Prostate gland (tissue), 2 donors: ENCODE results near the gene TSR3. TPM values are rescaled to one million over a fixed set of nuclear protein-coding genes. Genes with fewer than 3 reads are reported as not detected.
A peak's percentile ranks its signal among the peaks of the same experiment; 100 is the strongest.

ENCODE experiments used
- DNase-seq: peaks from one replicate; pipeline ENCODE4 v3.0.0-alpha.2; 2019; ENCODE audit warnings: low spot score
- H3K27ac ChIP-seq, 2 donors: fragments of 200-600 bp; sonication (generic); 2 replicates each; pipeline ENCODE4 v1.5.1; 2017 to 2019
- H3K27me3 ChIP-seq: fragments of 200-600 bp; sonication (generic); replicated peaks from 2 replicates; pipeline ENCODE4 v1.5.1; 2019; ENCODE audit not compliant: insufficient read depth
- H3K36me3 ChIP-seq, 2 donors: fragments of 200-600 bp; sonication (generic); 1 replicate in 1 of 2; 2 replicates in 1 of 2; pipeline versions ENCODE4 v1.5.1 to v1.8.1; 2017 to 2019
- H3K4me1 ChIP-seq: fragments of 200-600 bp; sonication (generic); replicated peaks from 2 replicates; pipeline ENCODE4 v1.5.1; 2019
- H3K4me3 ChIP-seq, 2 donors: fragments of 200-600 bp; sonication (generic); 2 replicates each; pipeline ENCODE4 v1.5.1; 2017 to 2019
- H3K9me3 ChIP-seq: fragments of 200-600 bp; sonication (generic); 2 replicates; pipeline ENCODE4 v1.5.1; 2017
- POLR2A ChIP-seq: fragments of 450-650 bp; IDR thresholded peaks from one replicate; pipeline ENCODE4 v1.6.1; 2016; ENCODE audit warnings: antibody characterized with exemption, mild to moderate bottlenecking
- POLR2AphosphoS5 ChIP-seq: sonication (generic); formaldehyde crosslinking; IDR thresholded peaks from one replicate; pipeline ENCODE4 v1.6.1; 2017; ENCODE audit warnings: antibody characterized with exemption
- WGBS: methylation state at CpG from one replicate; pipeline ENCODE4 v1.1.5; 2018; 5-methylcytosine and 5-hydroxymethylcytosine counted together
- intact Hi-C: fragments of 100-400 bp; cut with DNase I; formaldehyde crosslinking; loops from one replicate; pipeline ENCODE4 v1.14.2; 2022
- total RNA-seq, 2 donors: library from RNA; depleted of rRNA; stranded (reverse); fragments of >200 nt; gene quantifications; one replicate each; pipeline ENCODE4 v1.1.0, GENCODE V29; 2016
- TF ChIP-seq, protein P1 (sequence below), 4 experiments: fragments of 200-600 bp in 2 of 4; fragments of 450-650 bp in 2 of 4; sonication (generic) in 2 of 4; IDR thresholded peaks; 1 replicate in 3 of 4; 2 replicates in 1 of 4; pipeline ENCODE4 v1.5.1; 2016 to 2019; ENCODE audit warnings: antibody characterized with exemption in 4 of 4, mild to moderate bottlenecking in 2 of 4, moderate library complexity in 2 of 4

TSR3 gene
- total RNA-seq, 2 donors from 2014 or later, result 108 to 148 TPM

DNA sequence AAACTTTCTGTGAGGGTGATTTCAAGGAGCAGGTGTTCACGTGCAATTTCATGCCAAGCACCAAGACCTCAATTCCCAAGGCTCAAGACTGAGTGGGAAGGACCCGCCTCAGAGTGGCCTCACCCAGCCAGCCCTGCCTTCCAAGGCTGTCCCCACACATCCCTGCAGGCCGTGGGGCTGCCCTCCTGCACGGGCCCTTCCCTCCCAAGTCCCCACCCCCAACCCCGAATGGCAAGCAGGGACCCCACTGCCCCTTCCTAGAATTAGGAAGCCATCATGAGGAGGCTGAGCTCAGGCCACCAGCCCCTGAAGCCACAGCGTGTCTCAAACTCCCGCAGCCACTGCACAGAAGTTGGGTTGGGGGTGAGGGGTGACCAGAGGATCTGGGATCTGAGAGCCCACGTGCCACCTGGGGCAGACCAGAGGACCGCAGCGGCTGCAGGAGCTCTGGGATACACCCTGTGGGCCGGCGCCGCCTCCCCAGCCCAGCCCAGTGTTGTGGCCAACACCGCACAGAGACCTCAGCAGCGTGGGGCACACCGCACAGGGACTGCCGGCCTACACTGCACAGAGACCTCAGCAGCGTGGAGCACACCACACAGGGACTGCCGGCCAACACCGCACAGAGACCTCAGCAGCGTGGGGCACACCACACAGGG lies 20.7 kb upstream of the TSR3 start:
- WGBS, result 92% methylated on average over 16 of the region's 21 CpGs
- Histone ChIP-seq H3K27me3 (no peaks in the 10 kb centered on the region), H3K36me3 (no peaks in the 10 kb centered on the region), H3K4me3 (no peak overlapping the region), H3K9me3 (no peaks in the 10 kb centered on the region), H3K4me1 (peaks cover 5% of the 10 kb centered on the region), H3K27ac (no peak overlapping the region)
- no peak for DNase-seq
- intact Hi-C loops, result no loop called here
- TF ChIP-seq, protein P1, sequence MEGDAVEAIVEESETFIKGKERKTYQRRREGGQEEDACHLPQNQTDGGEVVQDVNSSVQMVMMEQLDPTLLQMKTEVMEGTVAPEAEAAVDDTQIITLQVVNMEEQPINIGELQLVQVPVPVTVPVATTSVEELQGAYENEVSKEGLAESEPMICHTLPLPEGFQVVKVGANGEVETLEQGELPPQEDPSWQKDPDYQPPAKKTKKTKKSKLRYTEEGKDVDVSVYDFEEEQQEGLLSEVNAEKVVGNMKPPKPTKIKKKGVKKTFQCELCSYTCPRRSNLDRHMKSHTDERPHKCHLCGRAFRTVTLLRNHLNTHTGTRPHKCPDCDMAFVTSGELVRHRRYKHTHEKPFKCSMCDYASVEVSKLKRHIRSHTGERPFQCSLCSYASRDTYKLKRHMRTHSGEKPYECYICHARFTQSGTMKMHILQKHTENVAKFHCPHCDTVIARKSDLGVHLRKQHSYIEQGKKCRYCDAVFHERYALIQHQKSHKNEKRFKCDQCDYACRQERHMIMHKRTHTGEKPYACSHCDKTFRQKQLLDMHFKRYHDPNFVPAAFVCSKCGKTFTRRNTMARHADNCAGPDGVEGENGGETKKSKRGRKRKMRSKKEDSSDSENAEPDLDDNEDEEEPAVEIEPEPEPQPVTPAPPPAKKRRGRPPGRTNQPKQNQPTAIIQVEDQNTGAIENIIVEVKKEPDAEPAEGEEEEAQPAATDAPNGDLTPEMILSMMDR (IDR thresholded peaks at IDR 0.05), result no peak
- TF ChIP-seq POLR2AphosphoS5 (no peak), POLR2A (no peak)

DNA sequence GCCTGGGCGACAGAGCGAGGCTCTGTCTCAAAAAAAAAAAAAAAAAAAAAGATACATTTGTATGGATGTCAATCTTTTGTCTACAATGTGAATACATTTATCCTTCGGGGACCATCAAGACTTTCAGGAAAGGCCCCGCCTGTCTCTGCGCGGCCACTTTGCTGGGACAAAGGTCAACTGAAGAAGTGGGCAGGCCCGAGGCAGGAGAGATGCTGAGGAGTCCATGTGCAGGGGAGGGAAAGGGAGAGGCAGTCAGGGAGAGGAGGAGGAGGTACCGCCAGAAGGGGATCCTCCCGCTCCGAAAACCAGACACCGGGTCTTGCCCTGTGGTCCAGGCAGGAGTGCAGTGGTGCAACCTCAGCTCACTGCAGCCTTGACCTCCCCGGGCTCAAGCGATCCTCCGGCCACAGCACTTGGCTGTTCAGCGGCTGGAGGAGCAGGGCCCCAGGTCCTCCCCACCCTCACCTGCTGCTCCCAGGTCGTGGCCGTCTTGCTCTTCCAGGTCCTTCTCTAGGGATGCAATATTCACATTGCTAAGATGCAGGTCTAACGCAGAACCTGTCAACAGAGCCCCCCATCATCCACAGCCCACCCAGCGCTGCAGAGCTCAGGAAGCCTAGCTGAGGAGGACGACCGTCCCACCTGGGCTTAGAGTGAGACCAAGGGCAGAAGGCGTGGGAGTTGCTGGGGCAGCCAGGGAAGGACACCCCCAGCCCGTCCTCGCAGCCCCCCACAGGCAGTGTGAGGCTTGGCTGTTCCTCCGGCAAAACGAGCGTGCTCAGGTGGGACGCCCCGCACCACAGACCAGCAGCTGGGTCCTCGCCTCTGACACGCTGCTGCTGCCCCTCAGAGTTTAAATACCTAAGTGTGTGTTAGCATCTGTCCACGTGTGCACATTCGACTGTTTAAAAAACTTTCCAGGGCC lies 19.6 kb upstream of the TSR3 start:
- no peak for DNase-seq
- H3K27ac ChIP-seq, result no peak overlapping the region
- H3K27me3 ChIP-seq, result no peaks in the 10 kb centered on the region
- no peaks in the 10 kb centered on the region for H3K36me3 ChIP-seq
- WGBS, result 87% methylated on average over 26 of the region's 33 CpGs
- H3K4me3 ChIP-seq, result no peak overlapping the region
- H3K4me1 ChIP-seq, result peaks cover 5% of the 10 kb centered on the region
- H3K9me3 ChIP-seq, result no peaks in the 10 kb centered on the region
- TF ChIP-seq, protein P1 (IDR thresholded peaks at IDR 0.05), result no peak
- TF ChIP-seq POLR2A (no peak), POLR2AphosphoS5 (no peak)
- intact Hi-C loops, result no loop called here

GRCh38 chr16:1367486-1368174 lies 16.0 kb upstream of the TSR3 start:
- H3K4me1 ChIP-seq, result peaks cover 5% of the 10 kb centered on the region
- intact Hi-C loops, result loop anchor here (10.0 kb wide), 1 partner anchor 63 kb away; the partner anchor contains the start of gene UBE2I
- H3K36me3 ChIP-seq, result peaks cover 2 to 5% of the 10 kb centered on the region in 2 donors
- H3K9me3 ChIP-seq, result no peaks in the 10 kb centered on the region
- TF ChIP-seq POLR2A (no peak), POLR2AphosphoS5 (no peak)
- TF ChIP-seq, protein P1 (IDR thresholded peaks at IDR 0.05), result no peak
- no peaks in the 10 kb centered on the region for H3K27me3 ChIP-seq
- 56% methylated on average over 27 of the region's 27 CpGs for WGBS
- H3K27ac ChIP-seq, result peak overlapping the region; percentile 67 to 77
- H3K4me3 ChIP-seq, result no peak overlapping the region
- DNase-seq, result peak; percentile 74

GRCh38 chr16:1366712-1367299 lies 15.1 kb upstream of the TSR3 start:
- H3K27ac ChIP-seq, result peak overlapping the region; percentile 67 to 77
- DNase-seq, result no peak
- H3K4me3 ChIP-seq, result no peak overlapping the region
- H3K36me3 ChIP-seq, result peaks cover 5 to 10% of the 10 kb centered on the region in 2 donors
- intact Hi-C loops, result loop anchor here (10.0 kb wide), 1 partner anchor 62 kb away; the partner anchor contains the start of gene UBE2I
- WGBS, result 75% methylated on average over 23 of the region's 24 CpGs
- no peaks in the 10 kb centered on the region for H3K27me3 ChIP-seq
- no peak for TF ChIP-seq POLR2AphosphoS5
- TF ChIP-seq, protein P1 (IDR thresholded peaks at IDR 0.05), result peak in 1 of 4 experiments; percentile 43
- no peak for TF ChIP-seq POLR2A
- peaks cover 5% of the 10 kb centered on the region for H3K4me1 ChIP-seq
- no peaks in the 10 kb centered on the region for H3K9me3 ChIP-seq
